HAP-1 (cell line): ENCODE results near the gene SLCO1A2.
A peak's percentile ranks its signal among the peaks of the same experiment; 100 is the strongest.

Experiments used
- DNase-seq, 2 experiments: peaks; one replicate each; pipeline ENCODE4 v3.0.0-alpha.2; 2016 to 2020; ENCODE audit warnings: low spot score in 2 of 2
- H3K27me3 ChIP-seq: fragments of 250-450 bp; sonication (Bioruptor Pico); 2 replicates; pipeline ENCODE4 v1.5.1; 2020; ENCODE audit warnings: low read depth, mild to moderate bottlenecking, moderate library complexity
- H3K36me3 ChIP-seq: fragments of 250-450 bp; sonication (Bioruptor Pico); replicated peaks from 2 replicates; pipeline ENCODE4 v1.5.1; 2020; ENCODE audit warnings: mild to moderate bottlenecking
- H3K4me1 ChIP-seq: fragments of 250-450 bp; sonication (Bioruptor Pico); 2 replicates; pipeline ENCODE4 v1.5.1; 2020; ENCODE audit warnings: mild to moderate bottlenecking
- H3K4me3 ChIP-seq: fragments of 250-450 bp; sonication (Bioruptor Pico); 2 replicates; pipeline ENCODE4 v1.5.1; 2020; ENCODE audit warnings: mild to moderate bottlenecking, moderate library complexity
- H3K9me3 ChIP-seq: fragments of 250-450 bp; sonication (Bioruptor Pico); 2 replicates; pipeline ENCODE4 v1.5.1; 2020; ENCODE audit warnings: mild to moderate bottlenecking, moderate library complexity
- in situ Hi-C: fragments of 300-500 bp; cut with MboI; formaldehyde crosslinking; loops from 3 replicates; pipeline ENCODE4 v1.14.3; 2020; ENCODE audit warnings: low sequenced_read_pairs, inconsistent platforms, mixed read lengths

SLCO1A2 gene

GRCh38 chr12:21343636-21344035 is 8.9 kb upstream of the SLCO1A2 start:
- H3K27me3 ChIP-seq, result no peaks in the 10 kb centered on the region
- in situ Hi-C loops, result no loop called here
- H3K36me3 ChIP-seq, result no peaks in the 10 kb centered on the region
- H3K9me3 ChIP-seq, result no peaks in the 10 kb centered on the region
- no peak overlapping the region for H3K4me3 ChIP-seq
- peak in 1 of 2 experiments; percentile 41 for DNase-seq
- H3K4me1 ChIP-seq, result peaks cover 7% of the 10 kb centered on the region; the same call in 1 of the 2 replicates

- Histone ChIP-seq H3K4me3 (no peak overlapping the region), H3K9me3 (no peaks in the 10 kb centered on the region), H3K27me3 (no peaks in the 10 kb centered on the region), H3K4me1 (peaks cover 7% of the 10 kb centered on the region; the same call in 1 of the 2 replicates), H3K36me3 (no peaks in the 10 kb centered on the region)
- DNase-seq, result no peak
- in situ Hi-C loops, result no loop called here
Measured at GRCh38 chr12:21341769-21342168, 7.1 kb upstream of the SLCO1A2 start.

- H3K36me3 ChIP-seq, result no peaks in the 10 kb centered on the region
- in situ Hi-C loops, result no loop called here
- no peak for DNase-seq
- peaks cover 7% of the 10 kb centered on the region; the same call in 1 of the 2 replicates for H3K4me1 ChIP-seq
- no peak overlapping the region for H3K4me3 ChIP-seq
- no peaks in the 10 kb centered on the region for H3K9me3 ChIP-seq
- H3K27me3 ChIP-seq, result no peaks in the 10 kb centered on the region
Measured at GRCh38 chr12:21340403-21340802, 5.7 kb upstream of the SLCO1A2 start.

DNA sequence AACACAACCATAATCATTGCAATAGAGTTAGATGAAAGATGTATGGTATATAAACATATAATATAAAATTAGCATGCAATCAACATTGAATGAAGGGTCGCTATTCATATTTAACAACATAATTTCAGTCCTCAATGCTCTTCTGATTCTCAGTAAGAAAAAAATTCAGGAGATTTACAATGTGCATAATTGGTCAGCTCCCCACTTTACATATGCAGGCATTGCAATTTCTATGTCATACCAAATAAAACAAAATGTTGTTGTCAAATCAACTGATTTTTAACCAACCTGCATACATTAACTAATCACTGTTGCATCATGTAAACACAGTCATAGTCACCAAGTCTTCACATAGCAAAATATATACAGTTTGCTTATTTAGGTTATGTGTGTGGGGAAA is 5.2 kb upstream of the SLCO1A2 start:
- in situ Hi-C loops, result no loop called here

GRCh38 chr12:21337959-21338744 is 3.4 kb upstream of the SLCO1A2 start:
- DNase-seq, result no peak
- H3K9me3 ChIP-seq, result no peaks in the 10 kb centered on the region

More for the DNA sequence above, 5.2 kb upstream of the SLCO1A2 start:
- H3K4me1 ChIP-seq, result peaks cover 7% of the 10 kb centered on the region; the same call in 1 of the 2 replicates
- DNase-seq, result no peak
- H3K9me3 ChIP-seq, result no peaks in the 10 kb centered on the region
- H3K36me3 ChIP-seq, result no peaks in the 10 kb centered on the region
- H3K27me3 ChIP-seq, result no peaks in the 10 kb centered on the region
- no peak overlapping the region for H3K4me3 ChIP-seq

GRCh38 chr12:21337453-21337852 is 2.7 kb upstream of the SLCO1A2 start:
- no peak for DNase-seq
- Histone ChIP-seq H3K4me3 (no peak overlapping the region), H3K9me3 (no peaks in the 10 kb centered on the region), H3K4me1 (no peaks in the 10 kb centered on the region), H3K27me3 (no peaks in the 10 kb centered on the region), H3K36me3 (no peaks in the 10 kb centered on the region)
- in situ Hi-C loops, result no loop called here

More at GRCh38 chr12:21337959-21338744, 3.4 kb upstream of the SLCO1A2 start:
- no peaks in the 10 kb centered on the region for H3K36me3 ChIP-seq
- H3K27me3 ChIP-seq, result no peaks in the 10 kb centered on the region
- in situ Hi-C loops, result no loop called here
- H3K4me3 ChIP-seq, result no peak overlapping the region
- H3K4me1 ChIP-seq, result no peaks in the 10 kb centered on the region

DNA sequence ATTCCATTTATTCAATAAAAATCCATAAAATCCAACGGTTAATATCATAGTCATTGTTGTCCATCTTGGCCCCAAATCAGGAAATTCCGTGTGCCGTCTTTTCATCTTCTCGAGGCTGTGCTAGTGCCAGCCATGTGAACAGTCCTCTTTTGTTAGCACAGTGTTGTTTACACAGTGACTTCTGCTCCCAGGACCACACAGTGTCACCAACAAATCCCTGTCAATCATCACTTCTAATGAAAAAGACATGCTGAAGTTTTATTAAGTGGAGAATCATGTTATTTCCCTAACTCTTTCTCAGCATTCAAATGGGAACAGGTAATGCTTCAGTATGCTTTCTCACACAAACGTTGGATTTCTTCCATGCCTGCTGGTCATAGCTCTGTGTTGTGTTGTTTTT is 1.9 kb upstream of the SLCO1A2 start:
- in situ Hi-C loops, result no loop called here

GRCh38 chr12:21330682-21331253 is 3.9 kb downstream of the SLCO1A2 start:
- no peaks in the 10 kb centered on the region for H3K27me3 ChIP-seq
- no peaks in the 10 kb centered on the region for H3K4me1 ChIP-seq
- in situ Hi-C loops, result no loop called here
- H3K4me3 ChIP-seq, result no peak overlapping the region
- no peak for DNase-seq
- no peaks in the 10 kb centered on the region for H3K9me3 ChIP-seq
- no peaks in the 10 kb centered on the region for H3K36me3 ChIP-seq

More for the DNA sequence above, 1.9 kb upstream of the SLCO1A2 start:
- DNase-seq, result no peak
- Histone ChIP-seq H3K27me3 (no peaks in the 10 kb centered on the region), H3K9me3 (no peaks in the 10 kb centered on the region), H3K4me1 (no peaks in the 10 kb centered on the region), H3K36me3 (no peaks in the 10 kb centered on the region), H3K4me3 (no peak overlapping the region)

- H3K27me3 ChIP-seq, result no peaks in the 10 kb centered on the region
- H3K4me3 ChIP-seq, result no peak overlapping the region
- peaks cover 11% of the 10 kb centered on the region for H3K4me1 ChIP-seq
- H3K36me3 ChIP-seq, result no peaks in the 10 kb centered on the region
- H3K9me3 ChIP-seq, result no peaks in the 10 kb centered on the region
- no peak for DNase-seq
- in situ Hi-C loops, result no loop called here
Measured at GRCh38 chr12:21328578-21328977, 6.1 kb downstream of the SLCO1A2 start.

- Histone ChIP-seq H3K27me3 (no peaks in the 10 kb centered on the region), H3K4me1 (peaks cover 11% of the 10 kb centered on the region), H3K4me3 (no peak overlapping the region), H3K9me3 (no peaks in the 10 kb centered on the region), H3K36me3 (no peaks in the 10 kb centered on the region)
- peak; percentile 24 to 81 for DNase-seq
- in situ Hi-C loops, result loop anchor here (25.0 kb wide), 1 partner anchor 363 kb away; no protein-coding TSS in a partner anchor
Measured at GRCh38 chr12:21324551-21324950, 10.2 kb downstream of the SLCO1A2 start.

DNA sequence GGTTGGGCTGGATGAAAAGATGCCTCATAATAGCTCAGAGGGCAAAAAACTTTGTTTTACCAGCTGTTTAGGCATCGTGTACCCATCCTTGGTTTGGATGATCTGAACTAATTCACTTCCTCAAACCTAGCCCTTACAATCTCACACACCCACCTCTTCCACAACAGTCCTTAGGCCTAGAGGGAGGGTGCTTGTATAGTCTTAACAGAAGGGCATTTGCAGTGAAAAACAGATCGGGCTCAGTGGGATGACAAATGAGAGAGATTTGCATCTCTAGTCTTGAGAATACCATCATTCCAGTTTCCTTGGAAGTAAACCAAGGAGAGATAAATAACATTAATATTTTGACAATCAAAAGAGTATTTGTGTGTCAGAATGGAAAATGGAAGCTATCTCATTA is 11.0 kb downstream of the SLCO1A2 start:
- in situ Hi-C loops, result loop anchor here (25.0 kb wide), 1 partner anchor 364 kb away; no protein-coding TSS in a partner anchor
- no peaks in the 10 kb centered on the region for H3K36me3 ChIP-seq
- DNase-seq, result no peak
- no peaks in the 10 kb centered on the region for H3K27me3 ChIP-seq
- H3K4me1 ChIP-seq, result peaks cover 11% of the 10 kb centered on the region
- no peaks in the 10 kb centered on the region for H3K9me3 ChIP-seq
- no peak overlapping the region for H3K4me3 ChIP-seq

DNA sequence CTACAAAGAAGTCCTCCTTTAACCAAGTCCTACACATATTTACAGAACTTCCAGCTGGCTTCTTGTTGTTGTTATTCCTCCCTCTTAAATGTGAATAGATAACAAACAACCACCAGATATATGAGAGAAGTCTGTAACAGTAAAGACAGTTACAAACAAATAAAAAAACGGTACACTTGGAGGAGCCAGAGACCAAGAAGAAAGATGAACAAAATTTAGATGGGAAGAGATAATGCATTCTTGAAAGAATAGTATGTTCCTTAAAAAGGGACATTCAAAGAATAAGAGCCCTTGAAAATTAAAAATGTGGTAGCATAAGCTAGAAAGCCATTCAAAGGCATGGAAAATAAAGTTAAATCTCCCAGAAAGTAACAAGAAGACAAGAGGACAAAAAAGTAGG is 25.9 kb downstream of the SLCO1A2 start:
- Histone ChIP-seq H3K4me3 (no peak overlapping the region), H3K9me3 (no peaks in the 10 kb centered on the region), H3K4me1 (no peaks in the 10 kb centered on the region), H3K27me3 (no peaks in the 10 kb centered on the region; the same call in 1 of the 2 replicates), H3K36me3 (no peaks in the 10 kb centered on the region)
- in situ Hi-C loops, result loop anchor here (25.0 kb wide), 1 partner anchor 379 kb away; no protein-coding TSS in a partner anchor
- no peak for DNase-seq

DNA sequence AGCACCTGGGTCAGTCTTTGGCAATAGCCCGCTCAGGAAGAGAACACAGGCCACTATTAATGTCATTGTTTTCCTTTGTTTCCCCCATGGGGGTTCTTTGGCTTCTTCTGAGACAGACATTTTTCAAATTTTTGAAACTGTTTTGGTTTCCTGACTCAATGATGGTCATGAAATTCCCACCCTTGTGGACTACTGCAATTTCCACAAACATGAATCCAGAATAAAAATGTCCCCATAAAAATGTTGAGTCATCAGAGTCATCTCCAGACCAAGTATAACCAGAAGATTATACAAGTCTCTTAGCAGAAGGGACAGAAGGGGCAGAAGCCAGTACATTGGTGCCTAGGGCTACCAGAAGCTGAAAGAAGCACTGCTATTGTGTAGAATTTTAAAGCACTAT is 29.1 kb downstream of the SLCO1A2 start:
- H3K9me3 ChIP-seq, result no peaks in the 10 kb centered on the region
- no peaks in the 10 kb centered on the region for H3K4me1 ChIP-seq
- in situ Hi-C loops, result loop anchor here (25.0 kb wide), 1 partner anchor 382 kb away; no protein-coding TSS in a partner anchor
- no peaks in the 10 kb centered on the region for H3K36me3 ChIP-seq
- no peaks in the 10 kb centered on the region for H3K27me3 ChIP-seq
- no peak for DNase-seq
- H3K4me3 ChIP-seq, result no peak overlapping the region

DNA sequence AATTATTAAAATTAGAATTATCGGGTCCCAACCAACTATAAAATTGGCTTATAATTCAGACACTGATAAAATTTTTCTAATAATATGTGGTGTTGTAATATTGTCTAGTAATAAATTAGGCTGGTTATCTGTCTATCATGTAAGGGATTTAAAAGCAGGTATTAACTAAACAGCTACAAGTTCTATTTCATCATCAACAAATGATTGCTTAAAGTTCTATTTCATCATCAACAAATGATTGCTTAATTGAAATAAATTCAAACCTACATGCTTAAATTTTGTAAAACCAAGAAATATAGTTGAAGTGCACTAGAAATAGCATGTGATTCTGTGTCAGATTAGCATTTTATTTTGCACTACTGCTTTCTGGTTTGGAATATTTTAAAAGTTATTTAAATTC is 34.1 kb downstream of the SLCO1A2 start:
- in situ Hi-C loops, result loop anchor here (25.0 kb wide), 1 partner anchor 387 kb away; no protein-coding TSS in a partner anchor

More for the DNA sequence above, 34.1 kb downstream of the SLCO1A2 start:
- Histone ChIP-seq H3K4me1 (no peaks in the 10 kb centered on the region), H3K9me3 (no peaks in the 10 kb centered on the region), H3K27me3 (no peaks in the 10 kb centered on the region), H3K4me3 (no peak overlapping the region), H3K36me3 (no peaks in the 10 kb centered on the region)
- DNase-seq, result no peak
